ENCODE data around the gene AR.
"Not testable (repeated sequence)": the region's sequence is repeated elsewhere in the genome, so short reads cannot be mapped to it uniquely, and the experiment has no call there.

Gene AR

DNA sequence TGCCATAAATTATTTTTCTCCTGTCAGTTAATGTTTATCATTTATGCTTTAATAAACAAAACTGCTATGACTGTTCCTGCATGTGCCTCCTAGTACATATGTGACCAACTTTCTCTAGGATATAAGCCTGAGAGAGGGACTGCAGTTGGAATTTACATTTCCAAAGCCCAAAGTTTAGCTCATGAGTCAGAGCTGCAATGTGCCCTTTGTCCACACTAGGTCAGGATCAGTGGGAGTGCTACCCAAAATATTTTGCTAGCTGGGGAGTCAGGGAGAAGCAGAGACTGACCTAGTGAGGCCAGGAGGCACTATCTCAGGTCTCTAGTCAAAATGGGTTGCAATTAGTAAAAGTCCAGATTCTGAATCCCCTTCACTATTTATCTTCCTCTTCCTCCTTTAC, 92.7 kb downstream of the AR start:
- H3K4me3 ChIP-seq = no peak overlapping the region
- H3K27ac ChIP-seq = no peak overlapping the region
- no peak for DNase-seq
- no peaks in the 10 kb centered on the region for H3K4me1 ChIP-seq
- H3K36me3 ChIP-seq = no peaks in the 10 kb centered on the region
- H3K9me3 ChIP-seq = no peaks in the 10 kb centered on the region
- intact Hi-C loops (cut with DNase I; ENCODE audit: low total_unique reads) = no loop called here
- TF ChIP-seq, protein P1, sequence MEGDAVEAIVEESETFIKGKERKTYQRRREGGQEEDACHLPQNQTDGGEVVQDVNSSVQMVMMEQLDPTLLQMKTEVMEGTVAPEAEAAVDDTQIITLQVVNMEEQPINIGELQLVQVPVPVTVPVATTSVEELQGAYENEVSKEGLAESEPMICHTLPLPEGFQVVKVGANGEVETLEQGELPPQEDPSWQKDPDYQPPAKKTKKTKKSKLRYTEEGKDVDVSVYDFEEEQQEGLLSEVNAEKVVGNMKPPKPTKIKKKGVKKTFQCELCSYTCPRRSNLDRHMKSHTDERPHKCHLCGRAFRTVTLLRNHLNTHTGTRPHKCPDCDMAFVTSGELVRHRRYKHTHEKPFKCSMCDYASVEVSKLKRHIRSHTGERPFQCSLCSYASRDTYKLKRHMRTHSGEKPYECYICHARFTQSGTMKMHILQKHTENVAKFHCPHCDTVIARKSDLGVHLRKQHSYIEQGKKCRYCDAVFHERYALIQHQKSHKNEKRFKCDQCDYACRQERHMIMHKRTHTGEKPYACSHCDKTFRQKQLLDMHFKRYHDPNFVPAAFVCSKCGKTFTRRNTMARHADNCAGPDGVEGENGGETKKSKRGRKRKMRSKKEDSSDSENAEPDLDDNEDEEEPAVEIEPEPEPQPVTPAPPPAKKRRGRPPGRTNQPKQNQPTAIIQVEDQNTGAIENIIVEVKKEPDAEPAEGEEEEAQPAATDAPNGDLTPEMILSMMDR (IDR thresholded peaks at IDR 0.05) = no peak
- no peaks in the 10 kb centered on the region for H3K27me3 ChIP-seq

DNA sequence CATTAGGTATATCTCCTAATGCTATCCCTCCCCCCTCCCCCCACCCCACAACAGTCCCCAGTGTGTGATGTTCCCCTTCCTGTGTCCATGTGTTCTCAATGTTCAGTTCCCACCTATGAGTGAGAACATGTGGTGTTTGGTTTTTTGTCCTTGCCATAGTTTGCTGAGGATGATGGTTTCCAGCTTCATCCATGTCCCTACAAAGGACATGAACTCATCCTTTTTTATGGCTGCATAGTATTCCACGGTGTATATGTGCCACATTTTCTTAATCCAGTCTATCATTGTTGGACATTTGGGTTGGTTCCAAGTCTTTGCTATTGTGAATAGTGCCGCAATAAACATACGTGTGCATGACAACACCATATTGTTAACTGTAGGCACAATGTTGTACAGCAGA, 93.5 kb downstream of the AR start:
- DNase-seq; H3K4me1 ChIP-seq; H3K9me3 ChIP-seq; H3K27me3 ChIP-seq; H3K4me3 ChIP-seq; H3K36me3 ChIP-seq; intact Hi-C loops (cut with DNase I; ENCODE audit: low total_unique reads); H3K27ac ChIP-seq: not testable (repeated sequence)

DNA sequence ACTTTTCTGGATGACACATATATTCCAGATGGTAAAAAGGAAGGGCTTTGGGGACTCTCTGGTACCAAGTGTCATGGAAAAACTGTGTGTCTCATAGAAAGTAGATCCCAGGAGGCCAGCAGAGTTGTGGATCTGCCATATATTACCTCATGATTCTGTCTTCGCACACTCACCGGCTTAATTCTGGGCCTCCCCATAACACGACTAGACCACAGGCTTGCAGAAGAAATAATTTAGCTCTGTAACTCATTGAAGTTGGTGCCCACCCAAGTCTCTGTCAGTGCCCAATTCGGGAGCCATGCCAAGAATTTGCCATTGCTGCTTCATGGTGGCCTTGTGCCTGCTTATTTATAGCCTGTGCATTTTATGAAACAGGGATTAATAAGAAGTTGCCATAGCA, 104.5 kb downstream of the AR start:
- Histone ChIP-seq H3K4me3 (no peak overlapping the region), H3K36me3 (peaks cover 4 to 8% (median 6%) of the 10 kb centered on the region in 3 donors), H3K4me1 (no peaks in the 10 kb centered on the region), H3K27ac (no peak overlapping the region), H3K9me3 (no peaks in the 10 kb centered on the region), H3K27me3 (no peaks in the 10 kb centered on the region)
- no peak for DNase-seq
- intact Hi-C loops (cut with DNase I; ENCODE audit: low total_unique reads) = no loop called here
- TF ChIP-seq, protein P1 (IDR thresholded peaks at IDR 0.05) = no peak

DNA sequence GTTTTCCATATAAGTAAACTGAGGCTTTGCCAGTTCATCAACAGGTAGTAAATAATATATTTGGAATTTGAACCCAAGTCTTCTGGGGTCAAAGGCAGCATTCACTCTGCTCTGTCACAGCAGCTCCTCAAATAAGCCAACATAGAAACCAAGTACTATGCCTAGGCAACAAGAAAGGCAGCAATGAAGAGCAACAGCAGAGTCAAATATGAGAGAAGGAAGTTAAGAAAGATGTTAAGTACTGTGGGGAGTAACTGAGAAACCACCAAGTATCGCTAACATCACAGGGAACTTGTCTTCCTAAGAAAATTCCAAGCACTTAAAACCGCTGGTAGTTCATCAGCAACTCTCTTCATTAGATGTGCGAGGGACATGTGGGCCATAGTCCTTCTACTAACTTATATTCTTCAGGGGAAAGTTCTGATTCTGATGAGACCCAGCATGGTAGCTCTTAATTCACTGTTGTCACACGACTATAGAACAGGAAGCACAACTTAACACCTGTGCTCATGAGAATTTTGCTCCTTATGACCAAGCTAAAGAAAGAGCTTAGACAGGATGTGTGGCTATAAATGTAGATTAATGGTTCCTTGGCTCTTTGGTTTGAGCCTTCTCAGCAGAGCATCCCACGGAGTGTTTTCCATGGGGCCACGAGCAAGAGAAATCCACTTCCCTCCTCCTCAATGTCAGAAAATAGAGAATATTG, 107.8 kb downstream of the AR start:
- DNase-seq = no peak
- Histone ChIP-seq H3K9me3 (no peaks in the 10 kb centered on the region), H3K4me1 (no peaks in the 10 kb centered on the region), H3K4me3 (no peak overlapping the region), H3K27ac (no peak overlapping the region), H3K36me3 (no peaks in the 10 kb centered on the region), H3K27me3 (no peaks in the 10 kb centered on the region)
- TF ChIP-seq, protein P1 (IDR thresholded peaks at IDR 0.05) = no peak
- intact Hi-C loops (cut with DNase I; ENCODE audit: low total_unique reads) = no loop called here

DNA sequence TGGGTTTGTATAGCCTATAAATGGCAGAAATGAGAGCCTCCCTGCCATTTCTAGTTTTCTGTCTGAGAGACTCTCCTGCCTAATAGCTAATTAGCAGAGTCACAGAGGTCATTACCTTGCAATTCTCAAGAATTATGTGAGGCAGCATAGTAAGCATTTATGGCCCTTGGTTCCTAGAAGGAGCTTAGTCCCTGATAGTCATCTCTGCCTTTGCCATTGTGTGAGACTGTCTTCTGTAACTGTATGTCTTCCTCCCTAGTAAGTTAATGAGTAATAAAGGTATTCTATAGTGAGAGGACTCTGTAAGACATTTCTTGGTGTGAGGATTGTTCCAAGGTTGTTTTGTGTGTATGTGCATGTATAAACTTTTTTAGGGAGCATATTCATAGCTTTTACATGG, 108.7 kb downstream of the AR start:
- intact Hi-C loops (cut with DNase I; ENCODE audit: low total_unique reads) = no loop called here
- Histone ChIP-seq H3K4me1 (no peaks in the 10 kb centered on the region), H3K4me3 (no peak overlapping the region), H3K9me3 (no peaks in the 10 kb centered on the region), H3K36me3 (no peaks in the 10 kb centered on the region), H3K27me3 (no peaks in the 10 kb centered on the region), H3K27ac (no peak overlapping the region)
- TF ChIP-seq, protein P1 (IDR thresholded peaks at IDR 0.05) = no peak
- DNase-seq = no peak

GRCh38 chrX:67654301-67654700, 110.5 kb downstream of the AR start:
- no peaks in the 10 kb centered on the region for H3K9me3 ChIP-seq
- no peak overlapping the region for H3K4me3 ChIP-seq
- no peaks in the 10 kb centered on the region for H3K27me3 ChIP-seq
- DNase-seq = no peak
- no peak overlapping the region for H3K27ac ChIP-seq
- intact Hi-C loops (cut with DNase I; ENCODE audit: low total_unique reads) = no loop called here
- TF ChIP-seq, protein P1 (IDR thresholded peaks at IDR 0.05) = no peak
- no peaks in the 10 kb centered on the region for H3K36me3 ChIP-seq
- no peaks in the 10 kb centered on the region for H3K4me1 ChIP-seq

Measured in tibial artery (tissue), 4 donors.